ENCODE measurements around the gene IBA57.

The IBA57 gene

DNA sequence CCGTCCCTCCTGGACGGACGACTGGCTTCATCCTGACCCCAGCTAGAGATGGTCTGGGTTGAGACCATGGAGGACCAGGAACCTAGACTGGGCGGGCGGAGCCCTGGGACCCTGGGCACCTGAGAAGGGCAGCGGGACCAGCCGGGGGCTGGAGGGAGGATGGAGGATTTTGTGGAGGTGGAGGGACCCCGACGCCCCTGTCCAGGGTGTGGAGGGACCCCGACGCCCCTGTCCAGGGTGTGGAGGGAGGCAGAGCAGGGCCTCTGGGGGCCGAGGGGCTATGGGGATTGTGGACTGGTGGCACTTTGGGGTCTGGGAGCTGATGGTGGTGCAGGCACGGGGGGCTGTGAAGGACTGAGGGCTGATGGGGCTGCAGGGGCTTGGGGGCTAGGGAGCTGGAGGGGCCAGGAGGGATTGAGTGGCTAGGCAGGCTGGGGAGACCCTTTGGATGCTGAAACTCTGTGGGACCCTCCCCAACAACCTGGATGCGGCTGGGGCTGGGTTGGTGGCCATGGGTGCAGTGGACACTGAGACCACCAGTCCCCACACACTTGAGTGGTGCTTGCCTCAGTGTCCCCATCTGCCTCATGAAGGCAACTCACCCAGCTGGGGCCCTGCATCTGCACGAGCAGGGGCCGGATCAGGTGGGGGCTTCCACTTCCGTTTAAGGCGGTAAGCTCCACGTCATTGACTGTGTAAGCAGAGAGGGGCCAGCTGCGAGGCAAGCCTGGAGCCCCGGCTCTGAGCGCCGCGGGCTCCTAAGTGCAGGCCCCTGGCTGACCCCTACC lies 8.5 kb upstream of the IBA57 start:
- no peak for DNase-seq (ENCODE audit: low read depth)

DNA sequence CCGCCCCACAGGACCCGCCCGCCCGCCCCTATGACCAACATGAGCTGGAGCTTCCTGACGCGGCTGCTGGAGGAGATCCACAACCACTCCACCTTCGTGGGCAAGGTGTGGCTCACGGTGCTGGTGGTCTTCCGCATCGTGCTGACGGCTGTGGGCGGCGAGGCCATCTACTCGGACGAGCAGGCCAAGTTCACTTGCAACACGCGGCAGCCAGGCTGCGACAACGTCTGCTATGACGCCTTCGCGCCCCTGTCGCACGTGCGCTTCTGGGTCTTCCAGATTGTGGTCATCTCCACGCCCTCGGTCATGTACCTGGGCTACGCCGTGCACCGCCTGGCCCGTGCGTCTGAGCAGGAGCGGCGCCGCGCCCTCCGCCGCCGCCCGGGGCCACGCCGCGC lies 7.9 kb upstream of the IBA57 start:
- DNase-seq (ENCODE audit: low read depth) = no peak

DNA sequence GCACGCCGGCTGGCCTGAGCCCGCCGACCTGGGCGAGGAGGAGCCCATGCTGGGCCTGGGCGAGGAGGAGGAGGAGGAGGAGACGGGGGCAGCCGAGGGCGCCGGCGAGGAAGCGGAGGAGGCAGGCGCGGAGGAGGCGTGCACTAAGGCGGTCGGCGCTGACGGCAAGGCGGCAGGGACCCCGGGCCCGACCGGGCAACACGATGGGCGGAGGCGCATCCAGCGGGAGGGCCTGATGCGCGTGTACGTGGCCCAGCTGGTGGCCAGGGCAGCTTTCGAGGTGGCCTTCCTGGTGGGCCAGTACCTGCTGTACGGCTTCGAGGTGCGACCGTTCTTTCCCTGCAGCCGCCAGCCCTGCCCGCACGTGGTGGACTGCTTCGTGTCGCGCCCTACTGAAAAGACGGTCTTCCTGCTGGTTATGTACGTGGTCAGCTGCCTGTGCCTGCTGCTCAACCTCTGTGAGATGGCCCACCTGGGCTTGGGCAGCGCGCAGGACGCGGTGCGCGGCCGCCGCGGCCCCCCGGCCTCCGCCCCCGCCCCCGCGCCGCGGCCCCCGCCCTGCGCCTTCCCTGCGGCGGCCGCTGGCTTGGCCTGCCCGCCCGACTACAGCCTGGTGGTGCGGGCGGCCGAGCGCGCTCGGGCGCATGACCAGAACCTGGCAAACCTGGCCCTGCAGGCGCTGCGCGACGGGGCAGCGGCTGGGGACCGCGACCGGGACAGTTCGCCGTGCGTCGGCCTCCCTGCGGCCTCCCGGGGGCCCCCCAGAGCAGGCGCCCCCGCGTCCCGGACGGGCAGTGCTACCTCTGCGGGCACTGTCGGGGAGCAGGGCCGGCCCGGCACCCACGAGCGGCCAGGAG lies 7.2 kb upstream of the IBA57 start:
- DNase-seq (ENCODE audit: low read depth) = no peak

DNA sequence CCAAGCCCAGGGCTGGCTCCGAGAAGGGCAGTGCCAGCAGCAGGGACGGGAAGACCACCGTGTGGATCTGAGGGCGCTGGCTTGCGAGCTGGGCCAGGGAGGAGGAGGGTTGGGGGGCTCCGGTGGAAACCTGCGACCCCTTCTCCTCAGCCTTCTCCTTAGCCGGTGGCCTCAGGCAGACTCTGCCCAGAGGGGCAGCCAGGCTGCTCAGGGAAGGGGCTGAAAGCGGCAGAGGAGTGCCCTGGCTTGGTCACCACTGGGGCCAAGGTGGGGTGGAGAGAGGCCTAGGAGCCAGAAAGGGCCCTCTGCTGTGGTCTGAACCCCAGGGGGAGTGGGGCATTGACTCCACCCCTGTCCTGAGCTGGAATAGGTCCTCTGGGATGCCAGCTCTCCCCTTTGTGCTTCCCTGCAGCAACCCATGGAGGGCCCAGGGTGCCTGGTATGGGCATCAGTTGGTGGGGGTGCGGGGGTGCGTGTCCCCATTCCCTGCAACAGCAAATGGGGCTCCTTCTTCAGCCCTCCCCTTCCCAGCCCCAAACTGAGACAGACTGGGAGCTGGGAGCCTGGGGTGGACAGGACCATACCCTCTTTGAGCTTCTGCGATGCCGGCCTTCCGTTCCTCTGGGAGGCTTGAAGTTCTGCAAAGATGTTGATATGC lies 6.5 kb upstream of the IBA57 start:
- no peak for DNase-seq (ENCODE audit: low read depth)

DNA sequence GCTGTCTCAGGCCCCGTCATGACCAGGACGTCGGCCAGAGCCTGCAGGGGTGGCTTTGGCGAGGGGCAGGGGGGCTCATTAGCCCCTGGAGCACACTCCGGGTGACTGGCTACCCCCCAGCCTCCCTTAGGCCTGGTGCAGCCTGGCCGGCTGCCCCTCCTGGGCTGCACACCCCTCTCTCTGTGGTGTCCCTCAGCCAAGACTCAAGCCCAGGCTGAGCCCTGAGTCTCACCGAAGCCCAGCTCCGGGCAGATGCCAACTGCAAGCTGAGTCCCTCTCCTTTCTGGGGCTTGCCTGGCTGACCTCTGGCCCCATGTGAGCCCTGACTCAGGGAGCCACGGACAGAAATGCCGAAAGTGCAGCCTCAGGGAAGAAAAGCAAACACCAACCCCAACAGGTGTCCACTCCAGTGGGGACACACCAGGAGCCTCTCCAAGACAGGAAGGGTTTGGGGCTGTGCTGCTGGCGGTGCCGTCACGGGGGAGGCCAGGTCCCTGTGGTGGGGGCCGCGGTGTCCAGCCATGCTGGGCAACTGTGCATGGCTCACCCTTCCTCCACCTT lies 5.3 kb upstream of the IBA57 start:
- no peak for DNase-seq (ENCODE audit: low read depth)

DNA sequence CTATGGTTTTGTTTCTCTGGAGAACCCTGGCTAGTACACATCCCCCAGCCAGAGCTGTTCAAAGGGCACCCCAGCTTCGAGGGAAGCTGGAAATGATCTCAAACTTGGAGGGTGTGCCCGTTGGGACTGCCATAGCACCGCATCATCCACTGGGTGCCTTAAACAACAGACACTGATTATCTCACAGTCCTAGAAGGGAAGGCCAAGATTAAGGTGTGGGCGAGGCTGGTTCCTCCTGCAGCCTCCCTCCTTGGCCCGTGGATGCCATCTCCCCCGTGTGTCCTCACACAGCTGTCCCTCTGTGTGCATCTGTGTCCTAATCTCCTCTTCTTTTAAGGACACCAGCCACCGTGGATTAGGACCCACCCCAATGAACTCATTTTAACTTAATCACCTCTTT lies 4.2 kb upstream of the IBA57 start:
- DNase-seq (ENCODE audit: low read depth) = no peak

DNA sequence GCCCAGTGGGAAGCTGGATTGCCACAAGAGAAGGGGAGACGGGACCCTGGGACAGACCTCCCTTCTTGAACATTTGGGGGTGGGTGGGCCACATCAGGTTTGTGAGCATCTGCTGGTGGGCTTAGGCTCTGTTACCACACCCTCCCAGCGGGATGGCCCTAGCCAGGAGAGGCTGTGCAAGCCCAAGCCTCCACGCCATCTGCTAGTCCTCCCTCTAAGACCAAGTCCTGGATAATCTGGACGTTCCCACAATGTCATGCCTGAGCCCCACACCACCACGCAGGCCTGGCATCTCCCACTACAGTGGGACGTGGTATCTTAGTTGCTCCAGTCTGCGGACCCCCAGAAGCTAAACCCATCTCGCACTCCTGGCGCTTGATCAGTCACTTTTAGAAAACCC lies 3.7 kb upstream of the IBA57 start:
- no peak for DNase-seq (ENCODE audit: low read depth)

DNA sequence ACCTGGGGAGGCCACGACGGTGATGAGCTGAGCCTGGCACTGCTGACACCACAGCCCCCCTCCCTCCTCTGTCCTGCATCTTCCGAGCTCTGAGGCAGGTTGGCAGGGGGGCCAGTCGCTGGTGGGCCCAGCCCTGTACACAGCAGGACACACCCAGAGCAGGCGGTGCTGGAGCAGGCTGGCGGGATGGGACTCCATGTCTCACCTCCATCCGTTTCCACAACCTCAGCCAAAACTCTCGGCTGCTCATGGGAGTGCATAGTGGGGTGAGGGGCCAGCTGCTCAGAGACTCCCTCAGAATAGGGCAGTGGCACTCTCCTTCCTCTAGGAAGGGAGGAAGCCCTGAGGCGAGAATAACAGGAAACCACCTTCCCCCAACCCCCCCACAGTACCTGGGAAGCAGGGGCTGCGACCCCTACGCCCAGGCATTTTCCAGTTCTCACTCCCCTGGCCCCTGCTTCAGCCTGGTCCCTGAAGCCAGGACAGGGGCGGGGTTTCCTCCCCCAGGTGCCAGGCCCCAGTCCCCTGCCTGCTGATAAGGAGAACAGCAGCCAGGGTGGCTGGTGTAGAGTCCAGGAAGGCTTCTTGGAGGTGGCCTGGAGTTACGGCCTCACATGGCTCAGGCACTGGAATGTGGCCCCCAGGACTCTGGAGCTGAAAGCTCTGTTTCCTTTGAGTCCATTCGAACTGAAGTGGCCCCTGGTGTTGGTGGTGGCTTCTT lies 3.2 kb upstream of the IBA57 start:
- no peak for DNase-seq (ENCODE audit: low read depth)

DNA sequence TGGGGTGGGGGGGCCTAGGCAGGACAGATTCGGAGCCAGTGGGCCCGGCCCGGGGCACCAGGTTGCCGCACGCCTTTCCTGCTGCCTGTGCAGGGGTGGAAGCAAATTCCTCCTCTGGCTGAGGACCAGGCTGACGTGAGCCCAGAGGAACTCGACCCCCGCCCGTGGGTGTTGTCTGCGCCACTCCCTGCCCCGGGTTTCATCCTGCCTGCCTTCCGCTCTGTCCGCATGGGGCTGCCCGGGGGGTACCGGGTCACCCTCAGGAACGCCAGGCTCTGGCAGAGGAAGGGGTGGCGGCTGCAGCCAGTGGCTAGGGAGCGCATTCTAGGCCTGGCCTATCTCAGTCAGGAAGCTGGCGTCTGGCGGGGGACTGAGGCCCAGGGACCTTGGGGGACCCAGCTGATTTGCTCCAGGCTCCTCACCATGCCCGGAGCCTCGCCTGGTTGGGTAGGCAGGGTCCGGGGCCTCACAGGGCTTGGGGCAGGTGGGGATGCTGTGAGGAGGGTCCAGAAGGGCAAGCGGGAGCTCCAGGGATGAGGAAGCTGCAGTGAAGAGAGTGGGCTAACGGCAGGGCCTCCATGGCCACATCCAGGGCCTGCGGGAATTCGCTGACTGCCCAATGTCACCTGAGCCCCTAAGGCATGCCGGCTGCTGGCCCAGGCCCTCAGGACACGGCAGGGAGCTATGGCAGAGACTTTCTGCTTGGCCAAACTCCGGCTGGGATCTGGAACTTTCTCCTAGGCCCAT lies 2.4 kb upstream of the IBA57 start:
- no peak for DNase-seq (ENCODE audit: low read depth)

DNA sequence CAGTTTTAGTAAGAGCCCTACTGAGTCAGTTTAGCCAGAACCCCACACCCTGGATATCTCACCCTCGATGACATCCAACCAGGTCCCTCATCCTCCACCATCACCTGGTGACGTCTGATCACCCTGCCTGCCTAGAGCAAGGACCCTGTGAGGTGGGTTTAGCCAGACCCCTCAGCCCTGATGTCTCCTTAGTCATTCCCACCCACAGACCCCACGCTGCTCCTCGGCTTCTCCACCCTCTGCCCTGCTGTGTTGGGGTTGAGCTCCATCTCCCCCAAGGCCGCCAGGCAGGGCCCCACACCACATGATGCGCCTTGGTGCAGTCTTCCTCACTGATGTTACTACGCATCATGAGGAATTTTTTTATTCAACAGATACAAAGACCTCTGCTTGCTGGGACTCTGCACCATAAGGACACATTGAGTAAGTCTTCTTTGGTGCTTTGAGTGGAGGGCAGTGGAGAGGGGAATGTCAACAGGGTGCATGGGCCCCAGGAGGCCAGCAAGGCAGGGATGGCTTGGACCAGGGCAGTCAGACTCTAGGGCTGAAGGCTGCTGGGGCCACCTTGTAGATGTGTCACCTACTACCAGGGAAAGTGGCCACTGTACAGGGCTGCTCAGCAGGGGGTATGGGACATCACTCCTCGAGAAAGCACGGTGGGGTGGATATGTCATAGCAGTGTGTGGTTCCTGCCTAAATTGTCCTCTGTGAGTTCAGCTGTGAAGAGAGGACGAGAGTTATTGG lies 1.7 kb upstream of the IBA57 start:
- DNase-seq (ENCODE audit: low read depth) = no peak

DNA sequence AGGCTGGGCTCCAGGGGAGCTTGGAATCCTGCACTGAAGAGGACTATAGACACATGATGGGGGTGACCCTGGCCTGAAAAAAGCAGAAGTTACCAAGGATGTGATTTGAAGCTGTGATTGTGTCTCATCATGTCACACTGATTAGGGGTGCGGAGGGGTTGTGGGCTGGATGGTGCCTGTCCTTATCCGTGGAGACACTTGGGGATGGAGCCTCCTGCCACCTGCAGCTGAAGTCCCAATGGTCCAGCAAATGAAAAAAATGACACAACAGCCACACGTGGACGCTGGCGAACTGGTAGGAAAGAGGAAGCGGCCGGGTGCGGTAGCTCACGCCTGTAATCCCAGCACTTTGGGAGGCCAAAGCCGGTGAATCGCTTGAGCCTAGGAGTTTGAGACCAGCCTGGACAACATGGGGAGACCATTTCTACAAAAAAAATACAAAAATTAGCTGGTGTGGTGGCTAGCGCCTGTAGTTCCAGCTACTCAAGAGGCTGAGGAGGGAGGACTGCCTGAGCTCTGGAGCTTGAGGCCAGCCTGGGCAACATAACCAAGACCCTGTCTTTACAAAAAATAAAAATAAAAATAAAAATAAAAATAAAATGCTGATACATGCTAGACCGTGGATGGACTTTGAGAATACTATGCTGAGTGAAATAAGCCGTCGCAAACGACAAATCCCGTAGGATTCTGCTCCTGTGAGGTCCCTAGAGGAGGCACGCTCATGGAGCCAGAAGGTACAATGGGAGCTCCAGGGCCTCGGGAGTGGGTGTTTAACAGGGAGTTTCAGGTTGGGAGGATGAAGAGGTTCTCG lies 838 bp upstream of the IBA57 start:
- no peak for DNase-seq (ENCODE audit: low read depth)

DNA sequence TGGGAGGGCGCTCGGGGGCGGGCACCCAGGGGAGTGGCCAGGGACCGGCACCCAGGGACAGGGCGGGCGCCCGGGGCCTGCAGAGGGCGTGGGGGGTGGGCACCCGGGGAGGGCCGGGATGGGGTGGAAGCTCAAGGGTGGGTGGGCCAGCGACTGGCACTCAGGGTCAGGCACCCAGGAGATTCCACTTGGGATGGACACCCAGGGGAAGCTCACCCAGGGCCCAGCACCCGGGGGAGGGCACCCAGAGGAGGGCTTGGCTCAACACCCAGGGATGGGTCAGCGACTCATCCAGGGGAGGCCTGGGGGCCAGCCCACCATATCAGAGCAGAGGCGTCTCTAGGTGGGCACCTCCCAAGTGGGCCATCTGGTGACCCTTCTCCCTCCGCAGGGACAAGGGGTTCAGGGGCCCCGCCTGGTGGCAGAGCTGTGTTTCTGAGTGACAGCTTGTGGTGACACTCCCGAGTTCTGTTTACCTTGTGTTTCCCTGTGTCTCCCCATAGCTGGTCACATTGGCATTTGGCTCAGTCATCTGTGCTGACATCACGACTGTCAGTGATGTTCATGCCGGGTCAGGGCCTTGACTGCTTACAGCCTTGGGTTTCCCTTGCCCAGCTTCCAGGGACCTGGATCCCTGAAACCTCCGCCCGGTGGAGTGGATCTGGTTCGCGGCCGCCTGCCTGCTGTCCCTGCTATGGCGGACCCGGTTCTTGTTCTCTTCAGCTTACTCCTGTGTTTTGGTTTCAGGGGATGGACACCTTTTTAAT lies 749 bp downstream of the IBA57 start:
- peak; percentile 8 for DNase-seq (ENCODE audit: low read depth)

DNA sequence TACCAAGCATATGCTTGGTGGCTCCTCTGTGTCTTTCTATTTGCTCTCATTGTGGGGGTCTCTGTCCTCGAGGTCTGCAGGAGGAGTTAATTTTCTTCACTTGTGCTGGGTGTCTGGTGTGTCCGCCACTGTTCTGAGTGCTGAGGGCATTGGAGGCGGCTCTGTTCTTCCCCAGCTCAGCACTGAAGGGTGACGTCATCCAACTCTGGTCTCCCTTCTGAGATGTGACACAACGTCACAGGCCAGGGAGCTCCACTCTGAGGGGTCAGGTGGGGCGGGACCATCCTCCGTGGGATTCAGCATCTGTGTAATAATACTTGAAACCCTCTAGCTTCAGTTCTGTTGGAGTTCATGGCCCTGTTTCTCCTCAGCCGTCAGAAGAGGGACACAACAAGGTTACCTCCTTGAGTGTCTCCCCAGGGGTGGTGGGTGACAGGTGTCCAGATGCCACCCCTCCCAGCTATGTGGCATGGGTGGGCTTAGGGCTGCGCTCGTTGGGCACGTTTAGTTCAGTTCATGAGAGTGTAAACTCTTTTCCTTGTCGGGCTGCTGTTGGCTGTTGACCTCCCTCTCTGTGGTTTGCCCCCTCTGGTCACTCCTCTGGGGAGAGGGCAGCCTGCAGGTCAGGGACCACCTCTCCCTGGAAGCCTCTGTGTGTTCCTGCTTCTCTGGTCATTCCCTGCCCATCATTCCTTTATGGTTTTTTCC lies 3.1 kb downstream of the IBA57 start:
- DNase-seq (ENCODE audit: low read depth) = no peak

DNA sequence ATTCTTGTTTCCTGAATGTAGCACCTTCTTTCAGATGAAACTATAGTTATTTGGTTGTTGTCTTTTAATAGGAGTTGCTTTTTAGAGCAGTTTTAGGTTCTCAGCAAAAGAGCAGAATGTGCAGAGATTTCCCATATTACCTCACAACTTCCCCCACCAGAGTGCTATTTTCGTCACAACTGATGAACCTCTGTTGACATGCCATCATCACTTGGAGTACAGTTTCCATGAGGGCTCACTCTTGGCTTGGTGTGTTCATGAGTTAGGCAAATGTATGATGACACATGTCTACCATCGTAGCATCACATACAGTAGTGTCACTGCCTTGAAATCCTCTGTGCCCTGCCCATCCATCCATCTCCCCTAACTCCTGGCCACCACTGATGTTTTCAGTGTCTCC lies 3.7 kb downstream of the IBA57 start:
- DNase-seq (ENCODE audit: low read depth) = no peak

DNA sequence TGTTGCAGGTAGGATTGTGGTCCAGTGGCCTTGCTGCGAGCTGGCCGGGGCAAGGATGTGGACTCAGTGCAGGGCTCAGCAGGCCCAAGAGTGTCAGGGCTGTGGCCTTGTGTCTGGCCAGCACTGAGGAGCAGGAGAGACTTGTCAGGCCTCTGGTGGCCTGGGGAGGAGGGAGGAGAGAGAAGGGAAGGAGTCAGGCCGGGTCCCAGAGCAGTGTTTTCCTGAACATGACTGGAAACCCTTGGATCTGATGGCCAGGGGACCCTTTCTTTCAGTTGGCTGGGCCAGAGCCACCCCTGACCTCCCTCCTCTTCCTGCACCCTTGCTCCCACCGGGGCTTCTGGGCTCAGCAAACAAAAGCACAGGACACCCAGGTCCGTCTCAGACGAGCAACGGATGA lies 5.1 kb downstream of the IBA57 start:
- DNase-seq (ENCODE audit: low read depth) = no peak

DNA sequence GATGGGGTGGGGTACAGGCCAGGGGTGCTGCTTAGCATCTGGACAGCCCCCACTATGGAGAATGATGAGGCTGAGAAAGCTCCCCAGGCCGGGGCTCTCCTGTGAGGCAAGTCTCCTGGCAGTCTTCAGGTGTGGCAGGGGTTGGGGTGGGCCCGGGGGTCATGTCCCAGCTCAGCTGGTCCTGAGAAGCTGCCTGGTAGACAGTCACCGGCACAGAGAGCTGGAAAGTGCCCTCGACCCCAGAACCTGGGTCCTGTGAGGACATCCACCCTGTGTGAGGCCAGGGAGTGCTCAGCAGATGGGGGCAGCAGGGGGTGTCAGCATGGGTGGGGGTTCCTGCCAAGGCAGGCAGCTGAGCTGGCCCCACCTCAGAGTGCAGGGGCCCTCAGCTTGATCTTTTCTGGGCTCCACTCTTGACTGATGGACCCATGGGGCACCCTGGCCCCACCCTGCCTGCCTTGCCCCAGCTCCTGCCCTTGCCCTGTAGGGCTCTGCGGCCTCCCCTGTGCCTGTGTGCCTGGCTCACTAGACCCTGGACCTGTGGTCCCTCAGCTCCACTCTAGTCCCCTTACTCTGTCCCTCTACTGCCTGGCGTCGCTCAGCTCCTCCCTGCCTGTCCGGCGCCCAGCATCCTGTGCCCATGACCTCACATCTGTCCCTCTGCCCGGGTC lies 5.8 kb downstream of the IBA57 start:
- DNase-seq (ENCODE audit: low read depth) = no peak

Data from non-pigmented ciliary epithelial cell (primary cell).